IPS-11a (cell line): Measurements from ENCODE around the gene RBKS.

ENCODE experiments used
- H3K4me3 ChIP-seq: one replicate; pipeline ENCODE4 v1.5.1; 2013; ENCODE audit warnings: low read depth, low read length, control low read depth

Gene RBKS

GRCh38 chr2:27890146-27890923 lies at the start of gene RBKS, which contains the start of gene BABAM2:
Gene RBKS, minus strand, starts transcription at chr2:27890387. Its CDS starts 42 bp downstream, at chr2:27890345.
Gene BABAM2, plus strand, starts transcription at chr2:27890729. Its CDS starts 3,828 bp downstream, at chr2:27894557.
- peak within 1 kb of the TSS; percentile 94 for H3K4me3 ChIP-seq

DNA sequence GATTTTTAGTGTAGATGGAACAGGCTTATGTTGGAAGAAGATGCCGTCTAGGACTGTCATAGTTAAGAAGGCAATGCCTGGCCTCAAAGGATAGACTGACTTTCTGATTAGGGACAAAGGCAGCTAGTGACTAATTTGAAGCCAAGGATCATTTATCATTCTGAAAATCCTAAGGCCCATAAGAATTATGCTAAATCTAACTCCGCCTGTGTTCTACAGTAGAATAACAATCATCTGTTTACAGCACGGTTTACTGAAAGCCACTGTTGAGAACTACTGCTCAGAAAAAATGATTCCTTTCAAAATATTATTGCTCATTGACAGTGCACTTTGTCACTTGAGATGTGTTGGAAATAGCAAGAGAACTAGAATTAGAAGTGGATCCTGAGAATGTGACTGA lies 44.8 kb upstream of the RBKS start:
- H3K4me3 ChIP-seq: no peak overlapping the region

- no peak overlapping the region for H3K4me3 ChIP-seq
These were observed 42.2 kb upstream of the RBKS start for GRCh38 chr2:27932396-27932795.

DNA sequence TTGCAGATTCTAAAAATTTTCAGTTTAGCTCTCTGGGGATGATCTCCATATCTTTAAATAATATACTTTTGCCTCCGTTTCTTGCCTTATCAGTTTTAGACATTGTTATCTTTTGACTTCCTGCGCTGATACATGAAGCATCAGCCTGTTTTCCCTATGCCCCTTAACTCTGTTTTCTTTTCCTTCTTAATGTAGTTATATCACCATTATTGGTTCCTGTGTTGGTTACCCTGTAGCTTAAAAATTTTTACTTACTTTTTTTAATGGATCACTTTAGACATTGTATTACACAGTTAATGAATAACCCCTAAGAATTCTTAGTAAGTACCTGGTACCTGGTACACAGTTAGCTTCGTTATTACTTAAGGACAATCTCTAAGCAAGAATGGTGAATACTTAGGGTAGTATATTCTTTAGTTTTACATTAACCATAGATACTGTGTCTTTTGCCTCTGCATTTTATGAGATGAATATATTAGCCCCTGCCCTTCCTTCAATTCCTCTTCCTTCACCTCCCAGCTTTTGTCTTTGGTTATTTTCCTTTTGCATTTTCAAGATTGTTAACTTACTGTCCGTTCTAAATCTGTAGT lies 41.3 kb upstream of the RBKS start:
- H3K4me3 ChIP-seq: no peak overlapping the region

DNA sequence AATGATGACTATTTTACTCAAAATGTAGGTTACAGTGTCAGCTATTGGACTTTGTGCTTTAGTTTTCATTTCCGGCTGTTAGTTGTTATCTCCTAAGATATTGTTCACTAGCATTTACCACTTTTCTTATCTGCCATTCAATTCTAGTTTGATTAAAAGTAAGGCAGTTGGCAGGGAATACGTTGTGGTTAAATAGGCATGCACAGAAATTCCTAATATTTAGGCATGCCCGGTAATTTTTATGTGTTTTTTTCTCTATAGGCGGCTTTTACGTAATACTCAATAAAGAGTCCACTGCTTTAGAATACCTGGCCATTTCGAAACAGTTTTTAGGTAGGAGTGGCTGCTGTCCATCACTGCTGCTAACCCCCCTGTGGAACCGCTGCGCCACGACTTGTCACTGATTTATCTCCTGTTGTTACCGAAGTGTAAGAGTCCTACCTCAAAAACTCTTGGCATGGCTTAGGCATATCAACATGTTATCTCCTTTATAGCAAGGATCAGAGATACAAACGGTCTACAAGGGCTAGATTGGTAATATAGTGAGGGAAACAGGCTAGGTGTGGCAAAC lies 39.8 kb upstream of the RBKS start:
- H3K4me3 ChIP-seq: no peak overlapping the region

DNA sequence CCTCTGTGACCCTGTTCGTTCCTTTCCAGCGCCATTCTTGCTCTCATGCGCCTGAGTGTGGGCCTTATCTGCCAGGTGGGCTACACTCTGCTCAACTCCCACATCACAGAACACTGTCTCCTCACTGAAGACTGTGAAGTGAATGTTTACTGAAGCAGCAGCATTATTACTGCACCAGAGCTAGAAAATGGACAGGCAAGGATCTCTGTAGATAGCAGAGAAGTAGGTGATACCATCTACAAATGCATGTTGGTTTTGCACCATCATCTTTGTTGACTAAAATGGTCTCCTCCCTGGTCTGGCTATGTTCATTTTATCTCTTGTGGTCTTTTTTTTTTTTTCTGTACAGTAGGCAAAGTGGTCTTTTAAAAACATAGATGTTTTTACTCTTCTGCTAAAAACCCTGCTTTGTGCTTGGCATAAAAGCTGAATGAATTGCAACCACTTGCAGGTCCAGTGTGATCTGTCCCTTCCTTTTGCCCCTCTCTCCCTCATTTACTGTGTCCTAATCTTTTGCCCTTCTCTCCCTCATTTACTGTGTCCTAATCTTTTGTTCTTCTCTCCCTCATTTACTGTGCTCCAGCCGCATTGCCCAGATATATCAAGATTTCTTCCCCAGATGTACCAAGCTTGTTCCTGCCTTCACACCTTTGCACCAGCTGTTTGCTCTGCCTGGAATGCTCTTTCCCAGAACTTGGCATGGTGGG lies 35.7 kb upstream of the RBKS start:
- H3K4me3 ChIP-seq: no peak overlapping the region

DNA sequence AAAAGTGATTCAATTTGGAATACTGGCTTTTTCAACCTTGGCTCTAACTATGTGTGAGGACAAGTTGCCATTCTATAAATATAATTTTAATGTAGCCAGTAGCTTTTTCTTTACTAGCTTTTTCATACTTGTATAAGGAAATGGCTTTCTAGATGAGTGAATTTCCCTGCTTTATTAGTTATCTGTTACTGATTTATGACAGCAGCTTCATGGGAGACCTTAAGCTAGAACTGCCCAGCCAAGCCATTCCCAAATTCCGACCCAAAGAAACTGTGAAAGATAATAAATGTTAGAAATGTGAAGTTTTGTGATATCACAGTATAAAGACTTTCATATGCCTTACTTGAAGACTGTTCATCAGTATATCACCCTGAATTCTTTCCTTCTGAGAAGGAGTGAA lies 32.7 kb upstream of the RBKS start:
- H3K4me3 ChIP-seq: no peak overlapping the region

DNA sequence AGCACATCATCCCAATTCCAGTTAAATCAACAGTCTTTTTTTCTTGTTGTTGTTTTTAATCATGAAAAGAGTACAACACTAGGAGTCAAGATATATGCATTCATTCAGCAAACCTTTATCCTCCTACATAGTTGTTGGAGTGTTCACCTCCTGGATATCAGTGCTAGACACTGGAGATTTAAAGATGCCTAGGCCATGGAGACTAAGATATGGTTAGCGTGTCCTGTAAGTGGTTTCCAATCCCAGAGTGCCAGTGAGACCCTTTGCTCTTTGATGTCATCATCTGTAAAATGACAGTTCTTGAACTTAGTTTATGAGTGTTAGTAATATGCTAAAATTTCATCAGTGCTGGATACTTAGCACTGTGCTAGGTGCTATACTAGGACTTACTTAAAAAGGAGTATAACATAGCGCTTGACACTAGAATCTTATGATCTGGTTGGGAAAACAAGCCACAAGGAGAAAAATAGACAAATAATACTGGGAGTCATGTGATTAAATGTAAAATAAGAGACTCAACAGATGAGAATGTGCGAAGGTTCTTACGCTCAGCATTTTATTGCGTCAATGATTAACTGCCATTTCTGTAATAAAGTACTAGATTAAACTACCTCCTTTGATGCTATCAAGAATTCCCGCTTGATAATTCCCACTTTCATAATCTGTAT lies 31.8 kb upstream of the RBKS start:
- H3K4me3 ChIP-seq: no peak overlapping the region

DNA sequence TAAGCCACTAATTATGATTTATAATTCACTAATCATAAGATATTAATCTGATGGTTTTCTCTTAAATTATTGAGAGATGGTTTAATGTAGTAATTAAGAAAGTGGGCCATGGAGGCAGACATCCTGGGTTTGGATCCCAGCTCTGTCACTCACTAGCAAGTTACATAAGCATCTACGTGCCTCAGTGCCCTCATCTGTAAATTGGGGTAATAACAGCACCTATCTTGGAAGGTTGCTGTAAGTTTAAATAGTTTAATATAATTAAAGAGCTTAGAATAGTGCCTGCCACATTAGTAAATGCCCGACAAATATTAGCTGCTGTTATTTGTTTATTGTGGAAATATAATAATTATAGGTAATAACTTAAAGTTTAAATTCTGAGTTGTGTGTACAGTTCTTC lies 31.2 kb upstream of the RBKS start:
- H3K4me3 ChIP-seq: no peak overlapping the region

DNA sequence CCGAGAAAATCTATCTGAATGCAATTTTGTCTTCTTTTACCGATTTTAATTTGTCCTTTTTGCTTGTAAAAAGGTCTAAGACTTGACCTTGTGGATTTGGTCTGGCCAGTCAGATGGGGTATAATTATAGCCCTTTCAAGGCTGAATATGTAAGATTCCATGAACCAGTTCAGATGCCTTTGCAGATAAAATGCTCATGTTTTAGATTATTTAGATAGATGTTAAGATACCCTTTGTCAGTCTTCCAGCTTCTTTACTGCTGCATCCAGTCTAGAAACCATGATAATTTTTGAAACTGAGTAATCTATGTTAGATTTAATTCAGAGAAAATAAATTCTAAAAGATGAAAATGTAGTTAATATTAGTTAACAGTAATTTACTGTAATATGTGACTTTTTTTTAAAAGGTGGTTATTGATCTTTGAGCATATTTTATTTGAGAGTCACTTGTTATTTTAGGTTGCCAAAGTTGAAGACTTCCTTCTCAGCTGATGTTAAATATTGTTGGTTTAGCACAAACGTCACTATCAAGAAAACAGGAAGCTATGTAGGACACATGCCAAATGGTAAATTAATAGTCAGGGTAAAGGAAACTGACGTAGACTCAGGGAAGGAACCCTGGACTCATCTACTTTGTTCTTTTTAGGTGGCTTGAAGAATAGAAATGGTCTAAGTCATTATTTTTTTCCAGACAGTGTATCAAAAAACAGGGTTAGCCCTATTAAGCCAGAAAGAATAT lies 30.1 kb upstream of the RBKS start:
- no peak overlapping the region for H3K4me3 ChIP-seq

DNA sequence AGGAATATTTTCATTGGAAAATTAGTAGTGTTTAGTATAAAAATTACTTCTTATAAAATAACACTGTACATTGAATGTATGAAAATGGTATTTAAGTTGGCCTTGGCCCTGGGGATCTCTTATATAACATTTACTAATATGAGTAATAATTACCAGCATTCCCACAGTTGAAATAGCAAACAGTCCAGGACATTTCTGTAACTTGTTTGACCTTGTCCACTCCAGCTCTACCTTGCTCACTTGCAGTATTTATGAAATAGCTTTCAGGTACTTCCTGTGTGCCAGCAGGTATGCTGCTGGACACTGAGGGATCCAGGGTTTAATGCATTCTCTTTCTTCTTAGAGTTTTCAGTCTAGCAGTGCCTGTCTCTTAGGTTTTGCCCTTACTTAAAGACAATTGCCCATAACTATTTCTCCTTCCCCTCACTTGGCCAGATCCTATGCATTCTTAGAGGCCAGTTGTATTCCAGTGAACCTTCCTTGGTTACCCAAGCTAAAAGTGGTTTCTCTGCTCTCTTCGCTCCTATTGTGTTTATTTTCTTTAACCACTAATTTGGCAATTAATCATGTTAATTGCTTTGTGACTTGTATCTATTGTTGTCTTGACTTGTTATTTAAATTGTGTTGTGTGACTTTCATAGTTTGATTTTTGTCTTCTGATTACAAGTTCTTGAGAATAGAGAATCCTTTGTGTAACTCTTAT lies 26.3 kb upstream of the RBKS start:
- no peak overlapping the region for H3K4me3 ChIP-seq

- no peak overlapping the region for H3K4me3 ChIP-seq
These were observed 25.7 kb upstream of the RBKS start for GRCh38 chr2:27915874-27916273.

DNA sequence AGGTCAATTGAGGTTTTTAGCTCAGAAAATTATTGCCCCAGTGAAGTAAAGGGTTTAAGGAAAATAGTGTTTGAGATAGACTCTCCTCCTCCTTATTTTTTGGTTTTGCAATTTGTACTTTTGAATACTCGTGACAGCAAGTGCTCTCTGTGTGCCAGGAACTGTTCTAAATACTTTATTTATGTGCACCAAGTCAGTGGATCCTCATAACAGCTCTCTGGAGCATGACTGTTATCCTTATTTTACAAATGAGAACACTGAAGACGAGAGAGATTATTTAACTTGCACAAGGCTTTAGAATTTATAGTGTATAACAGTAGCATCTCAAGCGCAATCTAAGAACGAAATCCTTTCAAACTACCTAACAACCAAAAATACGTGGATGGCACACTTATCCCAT lies 25.0 kb upstream of the RBKS start:
- H3K4me3 ChIP-seq: no peak overlapping the region

- no peak overlapping the region for H3K4me3 ChIP-seq
These were observed 24.6 kb upstream of the RBKS start for GRCh38 chr2:27914805-27915175.

GRCh38 chr2:27914041-27914804 lies 24.0 kb upstream of the RBKS start:
- H3K4me3 ChIP-seq: no peak overlapping the region

- H3K4me3 ChIP-seq: no peak overlapping the region
These were observed 22.3 kb upstream of the RBKS start for GRCh38 chr2:27912512-27912911.

GRCh38 chr2:27911458-27912210 lies 21.4 kb upstream of the RBKS start:
- H3K4me3 ChIP-seq: no peak overlapping the region

DNA sequence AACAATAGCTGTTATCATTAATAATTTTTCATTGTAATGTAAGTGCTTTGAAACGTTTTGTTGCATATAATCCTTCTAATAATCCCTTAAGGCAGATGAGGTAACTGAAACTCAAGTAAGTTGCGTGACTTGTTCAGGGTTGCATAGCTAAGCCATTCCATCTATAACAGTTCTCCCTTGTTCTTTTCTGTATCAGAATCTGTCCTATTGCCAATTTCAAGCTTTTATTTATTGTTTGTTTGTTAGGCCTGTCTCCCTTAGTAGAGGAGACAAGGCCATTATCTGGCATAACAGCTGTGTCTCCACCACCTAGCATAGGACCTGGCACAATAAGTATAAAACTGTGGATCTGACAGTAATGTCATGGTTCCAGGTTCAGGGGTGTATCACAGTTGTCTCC lies 19.7 kb upstream of the RBKS start:
- no peak overlapping the region for H3K4me3 ChIP-seq
